Lower lobe of right lung (tissue), 2 donors: ENCODE data around the gene SAMD11. TPM values are rescaled to one million over a fixed set of nuclear protein-coding genes. Genes with fewer than 3 reads are reported as not detected.

Experiments
- ATAC-seq, 2 donors: fragments of 200-7000 bp; cut with Tn5 transposase; one replicate each; pipeline ENCODE4 v1.9.1; 2020 to 2022; ENCODE audit warnings: mild to moderate bottlenecking in 2 of 2, moderate library complexity in 2 of 2
- DNase-seq: peaks from one replicate; pipeline ENCODE4 v3.0.0-alpha.2; 2020
- H3K27ac ChIP-seq: fragments of 200-600 bp; one replicate; pipeline ENCODE4 v1.8.0; 2022
- H3K27me3 ChIP-seq: fragments of 200-600 bp; one replicate; pipeline ENCODE4 v1.8.0; 2022; ENCODE audit warnings: low read depth
- H3K36me3 ChIP-seq: fragments of 200-600 bp; one replicate; pipeline ENCODE4 v1.8.0; 2022; ENCODE audit warnings: mild to moderate bottlenecking
- H3K4me1 ChIP-seq: fragments of 200-600 bp; one replicate; pipeline ENCODE4 v1.8.0; 2022
- H3K4me3 ChIP-seq: fragments of 200-600 bp; one replicate; pipeline ENCODE4 v1.8.0; 2022; ENCODE audit warnings: mild to moderate bottlenecking
- H3K9me3 ChIP-seq: fragments of 200-600 bp; one replicate; pipeline ENCODE4 v1.8.0; 2022
- CTCF ChIP-seq: fragments of 200-600 bp; IDR thresholded peaks from one replicate; pipeline ENCODE4 v1.8.0; 2022; ENCODE audit warnings: antibody characterized with exemption, mild to moderate bottlenecking
- intact Hi-C: fragments of 100-400 bp; cut with DNase I; formaldehyde crosslinking; loops from one replicate; pipeline ENCODE4 v1.11.0; 2022
- total RNA-seq: library from RNA; stranded (reverse); fragmentation: NEBNext Ultra II Directional; extraction: Animal tissue kit (Norgen Biotek cat#: 25700); gene quantifications from one replicate; pipeline ENCODE4 v1.2.1, GENCODE V29; 2021
- donor health status: DM: no; HTN: yes; CAD: no; lungs with severe emphysema.

The SAMD11 gene
- total RNA-seq, 1 donor from 2014 or later: 2.2 TPM

DNA sequence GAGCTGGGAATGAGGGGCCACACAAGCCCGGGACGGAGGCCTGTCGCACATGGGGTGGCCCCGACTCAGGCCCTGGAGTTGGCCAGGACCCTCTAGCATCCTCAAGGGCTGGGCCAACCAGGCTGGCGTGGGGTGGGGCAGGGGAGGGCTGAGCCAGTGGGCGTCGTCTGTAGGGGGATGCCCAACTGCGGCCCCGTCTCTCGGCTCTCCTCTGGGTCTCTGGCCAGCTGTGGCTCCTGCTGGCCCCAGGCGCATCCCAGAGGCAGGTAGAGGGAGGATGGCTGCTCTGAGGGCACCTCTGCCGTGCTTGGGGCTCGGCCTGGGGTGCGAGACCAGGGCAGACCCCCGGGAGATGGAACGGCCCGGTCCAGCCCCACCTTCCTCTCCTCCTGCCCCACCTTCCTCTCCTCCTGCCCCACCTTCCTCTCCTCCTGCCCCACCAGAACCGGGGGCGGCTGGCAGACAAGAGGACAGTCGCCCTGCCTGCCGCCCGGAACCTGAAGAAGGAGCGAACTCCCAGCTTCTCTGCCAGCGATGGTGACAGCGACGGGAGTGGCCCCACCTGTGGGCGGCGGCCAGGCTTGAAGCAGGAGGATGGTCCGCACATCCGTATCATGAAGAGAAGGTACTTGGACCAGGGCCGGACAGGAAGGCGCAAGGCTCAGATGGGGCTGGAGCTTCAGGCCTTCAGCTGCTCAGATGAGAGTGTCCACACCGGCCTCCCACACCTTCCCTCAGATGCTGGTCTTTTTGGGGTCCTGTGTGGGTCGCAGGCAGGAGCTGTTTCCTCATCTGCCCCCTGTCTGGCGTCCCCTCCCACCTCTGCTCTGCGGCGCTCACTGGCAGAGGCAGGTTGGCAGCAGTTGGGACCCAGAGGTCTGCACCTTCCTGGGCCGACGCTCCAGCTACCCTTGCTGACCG is 6.2 kb downstream of the SAMD11 start:
- no peak for TF ChIP-seq CTCF
- DNase-seq: no peak
- Histone ChIP-seq H3K9me3 (no peaks in the 10 kb centered on the region), H3K4me1 (peaks cover 13% of the 10 kb centered on the region), H3K27me3 (peaks cover 54% of the 10 kb centered on the region), H3K36me3 (no peaks in the 10 kb centered on the region), H3K27ac (no peak overlapping the region), H3K4me3 (no peak overlapping the region)
- ATAC-seq: no peak
- intact Hi-C loops: no loop called here

DNA sequence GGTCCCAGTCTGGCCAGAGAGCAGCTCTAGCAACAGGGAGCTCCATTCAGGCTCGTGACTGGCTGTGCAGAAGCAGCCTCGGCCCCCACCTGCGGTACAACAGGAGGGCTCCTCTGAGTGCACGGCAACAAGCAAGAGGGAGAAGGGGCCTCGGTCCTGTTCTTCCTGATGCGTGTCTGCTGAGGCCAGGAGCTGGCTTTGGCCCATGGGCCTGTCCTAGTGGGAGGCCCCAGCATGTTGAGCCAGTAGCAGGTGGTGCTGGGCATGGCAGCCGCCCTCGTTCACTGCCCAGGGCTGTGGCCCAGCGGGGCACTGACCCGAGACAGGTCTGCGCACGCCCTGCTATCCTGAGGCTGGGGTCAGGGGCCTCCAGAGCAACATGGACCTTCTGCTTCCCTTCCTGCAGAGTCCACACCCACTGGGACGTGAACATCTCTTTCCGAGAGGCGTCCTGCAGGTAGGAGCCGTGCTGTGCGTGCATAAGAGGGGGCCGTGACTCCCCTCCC is 7.0 kb downstream of the SAMD11 start:
- no peak overlapping the region for H3K27ac ChIP-seq

DNA sequence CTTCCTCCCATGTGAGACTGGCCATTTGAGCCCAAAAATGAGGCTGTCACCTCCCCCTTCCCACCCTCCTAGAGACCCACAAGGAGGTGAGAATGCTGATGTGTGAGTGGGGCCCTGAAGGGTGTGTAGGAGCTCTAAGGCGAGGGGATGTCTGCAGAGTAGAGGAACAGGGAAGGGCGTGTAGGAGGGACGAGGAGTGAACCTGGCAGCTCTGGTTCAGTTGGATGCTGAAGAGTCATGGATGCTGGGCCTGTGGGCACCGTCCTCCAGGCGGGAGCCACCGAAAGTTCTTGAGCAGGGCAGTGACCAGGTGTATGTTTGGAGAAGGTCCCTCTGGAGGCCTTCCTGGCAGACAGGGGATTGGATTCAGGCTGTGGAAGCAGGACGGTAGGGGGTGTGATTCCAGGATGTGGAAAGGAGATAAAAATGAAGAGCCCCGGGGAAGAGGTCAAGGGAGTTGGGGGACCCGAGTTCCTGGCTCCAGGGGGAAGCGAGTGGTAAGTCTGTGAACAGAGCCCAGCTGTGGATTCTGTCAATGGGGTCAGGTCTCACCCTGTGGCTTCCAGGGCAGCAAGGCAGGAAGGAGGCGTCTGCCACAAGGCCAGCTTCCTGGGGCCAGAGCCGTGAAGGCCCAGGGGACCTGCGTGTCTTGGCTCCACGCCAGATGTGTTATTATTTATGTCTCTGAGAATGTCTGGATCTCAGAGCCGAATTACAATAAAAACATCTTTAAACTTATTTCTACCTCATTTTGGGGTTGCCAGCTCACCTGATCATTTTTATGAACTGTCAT is 7.9 kb downstream of the SAMD11 start:
- ATAC-seq: no peak
- Histone ChIP-seq H3K9me3 (no peaks in the 10 kb centered on the region), H3K27ac (no peak overlapping the region), H3K27me3 (peaks cover 56% of the 10 kb centered on the region), H3K4me3 (no peak overlapping the region), H3K36me3 (no peaks in the 10 kb centered on the region), H3K4me1 (peaks cover 5% of the 10 kb centered on the region)
- no peak for DNase-seq
- intact Hi-C loops: no loop called here
- no peak for TF ChIP-seq CTCF

More for the DNA sequence above, 7.0 kb downstream of the SAMD11 start:
- intact Hi-C loops: no loop called here
- ATAC-seq: no peak
- TF ChIP-seq CTCF: no peak
- no peak for DNase-seq
- peaks cover 56% of the 10 kb centered on the region for H3K27me3 ChIP-seq
- no peak overlapping the region for H3K4me3 ChIP-seq
- peaks cover 9% of the 10 kb centered on the region for H3K4me1 ChIP-seq
- H3K9me3 ChIP-seq: no peaks in the 10 kb centered on the region
- no peaks in the 10 kb centered on the region for H3K36me3 ChIP-seq

- peaks cover 5% of the 10 kb centered on the region for H3K4me1 ChIP-seq
- DNase-seq: no peak
- H3K9me3 ChIP-seq: no peaks in the 10 kb centered on the region
- H3K4me3 ChIP-seq: no peak overlapping the region
- intact Hi-C loops: no loop called here
- no peak overlapping the region for H3K27ac ChIP-seq
- no peaks in the 10 kb centered on the region for H3K36me3 ChIP-seq
- no peak for ATAC-seq
- no peak for TF ChIP-seq CTCF
- H3K27me3 ChIP-seq: peaks cover 56% of the 10 kb centered on the region
Observed at GRCh38 chr1:932173-932510, 8.4 kb downstream of the SAMD11 start.

- Histone ChIP-seq H3K27me3 (peaks cover 58% of the 10 kb centered on the region), H3K9me3 (no peaks in the 10 kb centered on the region), H3K36me3 (no peaks in the 10 kb centered on the region), H3K27ac (no peak overlapping the region), H3K4me3 (no peak overlapping the region), H3K4me1 (peaks cover 5% of the 10 kb centered on the region)
- peak; percentile 84 to 85 for ATAC-seq
- DNase-seq: peak; percentile 86
- no peak for TF ChIP-seq CTCF
- intact Hi-C loops: no loop called here
Observed at GRCh38 chr1:932776-933602, 9.3 kb downstream of the SAMD11 start.
